SK-MEL-5 (cell line): ENCODE measurements around the gene GLI1. TPM values are rescaled to one million over a fixed set of nuclear protein-coding genes. Genes with fewer than 3 reads are reported as not detected.

Experiments used
- DNase-seq: peaks from one replicate; pipeline ENCODE4 v3.0.0-alpha.2; 2016; ENCODE audit warnings: low read depth, low spot score
- in situ Hi-C: cut with HindIII; loops from 2 replicates; pipeline ENCODE4 v1.10.0; 2016; ENCODE audit warnings: low sequenced_read_pairs, high pct_unique_total_duplicates, low pct_unique_long_range_greater_than_20kb
- total RNA-seq: library from RNA; depleted of rRNA; stranded (reverse); fragments of >200 nt; shearing (Covaris generic); gene quantifications from 2 replicates; pipeline ENCODE4 v1.2.3, GENCODE V29; 2014

Gene GLI1
- total RNA-seq, 1 experiment from 2014 or later, result 0.16 TPM

DNA sequence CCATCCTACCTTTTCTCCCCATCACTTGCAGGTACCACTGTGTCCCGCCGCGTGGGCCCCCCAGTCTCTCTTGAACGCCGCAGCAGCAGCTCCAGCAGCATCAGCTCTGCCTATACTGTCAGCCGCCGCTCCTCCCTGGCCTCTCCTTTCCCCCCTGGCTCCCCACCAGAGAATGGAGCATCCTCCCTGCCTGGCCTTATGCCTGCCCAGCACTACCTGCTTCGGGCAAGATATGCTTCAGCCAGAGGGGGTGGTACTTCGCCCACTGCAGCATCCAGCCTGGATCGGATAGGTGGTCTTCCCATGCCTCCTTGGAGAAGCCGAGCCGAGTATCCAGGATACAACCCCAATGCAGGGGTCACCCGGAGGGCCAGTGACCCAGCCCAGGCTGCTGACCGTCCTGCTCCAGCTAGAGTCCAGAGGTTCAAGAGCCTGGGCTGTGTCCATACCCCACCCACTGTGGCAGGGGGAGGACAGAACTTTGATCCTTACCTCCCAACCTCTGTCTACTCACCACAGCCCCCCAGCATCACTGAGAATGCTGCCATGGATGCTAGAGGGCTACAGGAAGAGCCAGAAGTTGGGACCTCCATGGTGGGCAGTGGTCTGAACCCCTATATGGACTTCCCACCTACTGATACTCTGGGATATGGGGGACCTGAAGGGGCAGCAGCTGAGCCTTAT is 10.8 kb downstream of the GLI1 start:
- in situ Hi-C loops, result no loop called here
- DNase-seq, result no peak

DNA sequence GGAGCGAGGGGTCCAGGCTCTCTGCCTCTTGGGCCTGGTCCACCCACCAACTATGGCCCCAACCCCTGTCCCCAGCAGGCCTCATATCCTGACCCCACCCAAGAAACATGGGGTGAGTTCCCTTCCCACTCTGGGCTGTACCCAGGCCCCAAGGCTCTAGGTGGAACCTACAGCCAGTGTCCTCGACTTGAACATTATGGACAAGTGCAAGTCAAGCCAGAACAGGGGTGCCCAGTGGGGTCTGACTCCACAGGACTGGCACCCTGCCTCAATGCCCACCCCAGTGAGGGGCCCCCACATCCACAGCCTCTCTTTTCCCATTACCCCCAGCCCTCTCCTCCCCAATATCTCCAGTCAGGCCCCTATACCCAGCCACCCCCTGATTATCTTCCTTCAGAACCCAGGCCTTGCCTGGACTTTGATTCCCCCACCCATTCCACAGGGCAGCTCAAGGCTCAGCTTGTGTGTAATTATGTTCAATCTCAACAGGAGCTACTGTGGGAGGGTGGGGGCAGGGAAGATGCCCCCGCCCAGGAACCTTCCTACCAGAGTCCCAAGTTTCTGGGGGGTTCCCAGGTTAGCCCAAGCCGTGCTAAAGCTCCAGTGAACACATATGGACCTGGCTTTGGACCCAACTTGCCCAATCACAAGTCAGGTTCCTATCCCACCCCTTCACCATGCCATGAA is 11.5 kb downstream of the GLI1 start:
- in situ Hi-C loops, result no loop called here
- DNase-seq, result no peak

DNA sequence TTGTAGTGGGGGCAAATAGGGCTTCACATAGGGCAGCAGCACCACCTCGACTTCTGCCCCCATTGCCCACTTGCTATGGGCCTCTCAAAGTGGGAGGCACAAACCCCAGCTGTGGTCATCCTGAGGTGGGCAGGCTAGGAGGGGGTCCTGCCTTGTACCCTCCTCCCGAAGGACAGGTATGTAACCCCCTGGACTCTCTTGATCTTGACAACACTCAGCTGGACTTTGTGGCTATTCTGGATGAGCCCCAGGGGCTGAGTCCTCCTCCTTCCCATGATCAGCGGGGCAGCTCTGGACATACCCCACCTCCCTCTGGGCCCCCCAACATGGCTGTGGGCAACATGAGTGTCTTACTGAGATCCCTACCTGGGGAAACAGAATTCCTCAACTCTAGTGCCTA is 12.1 kb downstream of the GLI1 start:
- DNase-seq, result no peak
- in situ Hi-C loops, result no loop called here

DNA sequence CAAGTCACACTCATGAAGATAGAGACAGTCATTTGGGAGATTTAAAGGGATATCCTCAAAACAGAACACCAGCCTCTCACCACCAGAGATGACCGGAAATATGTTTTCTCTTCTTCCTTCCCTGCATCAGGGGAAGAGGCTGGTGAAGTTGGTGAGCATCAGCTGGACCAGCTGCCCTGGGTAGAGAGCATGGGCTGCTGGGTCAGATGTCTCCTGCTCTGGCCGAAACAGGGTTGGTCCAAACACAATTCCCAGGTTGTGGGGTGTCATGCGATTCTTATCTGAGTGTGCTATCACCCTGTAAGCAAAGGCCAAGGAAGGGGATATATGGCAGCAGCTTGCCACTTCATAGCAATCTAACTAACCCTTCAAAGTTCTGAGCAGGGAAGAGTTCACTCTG is 12.8 kb downstream of the GLI1 start:
- in situ Hi-C loops, result no loop called here
- no peak for DNase-seq

DNA sequence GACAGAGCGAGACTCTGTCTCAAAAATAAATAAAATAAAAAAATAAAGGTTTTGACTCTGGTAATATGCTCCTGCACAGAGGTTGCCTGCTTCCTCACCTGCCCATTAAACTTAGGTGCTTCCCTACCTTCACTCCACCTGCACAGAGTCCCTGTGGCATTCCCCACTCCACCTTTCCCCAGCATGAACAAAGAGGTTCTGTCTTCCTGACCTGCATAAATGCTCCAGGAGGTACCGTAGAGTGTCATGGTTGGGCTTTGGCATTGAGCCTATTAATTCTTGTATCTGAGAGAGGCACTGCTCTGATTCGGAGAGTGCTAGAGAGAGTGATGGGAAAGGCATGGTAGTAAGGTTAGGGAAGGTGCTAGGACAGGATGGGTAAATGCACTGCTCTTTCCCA is 13.8 kb downstream of the GLI1 start:
- in situ Hi-C loops, result no loop called here
- DNase-seq, result no peak

DNA sequence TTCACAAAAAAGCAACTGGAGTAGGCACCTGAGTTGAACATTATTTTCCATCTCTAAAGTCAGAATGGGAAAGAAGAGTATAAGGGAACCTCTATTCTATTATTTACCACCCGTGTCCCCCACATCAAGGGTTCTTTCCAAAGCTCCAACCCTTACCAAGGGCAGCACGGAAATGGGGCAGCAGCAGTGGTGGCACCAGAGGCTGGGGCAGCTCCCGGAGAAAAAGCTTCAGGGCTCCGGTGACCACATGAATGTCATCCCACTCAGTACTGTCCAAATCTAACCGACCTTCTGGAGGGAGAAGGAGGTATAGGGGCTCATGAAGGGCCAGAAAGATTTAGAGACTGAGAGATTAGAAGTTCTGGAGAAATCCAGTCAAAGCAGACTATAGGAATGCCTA is 14.3 kb downstream of the GLI1 start:
- in situ Hi-C loops, result no loop called here

DNA sequence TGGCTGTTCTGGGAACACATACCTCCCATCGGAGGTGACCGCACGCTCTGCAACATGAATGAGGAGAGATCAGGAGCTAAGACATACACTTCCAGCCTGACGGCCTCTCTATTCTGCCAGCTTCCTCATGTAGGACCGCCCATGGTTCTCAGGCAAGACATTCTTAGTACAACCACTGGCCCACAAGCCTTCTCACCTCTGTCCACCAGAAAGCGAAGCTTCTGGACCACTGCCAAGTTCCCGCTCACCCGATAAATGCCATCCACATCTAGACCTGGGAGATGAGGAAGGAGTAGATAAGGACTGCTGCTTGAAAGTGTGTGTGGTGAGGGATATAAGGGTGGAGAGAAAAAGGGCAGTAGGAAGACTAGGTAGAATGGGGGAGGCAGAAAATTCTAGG is 14.8 kb downstream of the GLI1 start:
- DNase-seq, result no peak
- in situ Hi-C loops, result no loop called here

More for the DNA sequence above, 14.3 kb downstream of the GLI1 start:
- DNase-seq, result no peak

DNA sequence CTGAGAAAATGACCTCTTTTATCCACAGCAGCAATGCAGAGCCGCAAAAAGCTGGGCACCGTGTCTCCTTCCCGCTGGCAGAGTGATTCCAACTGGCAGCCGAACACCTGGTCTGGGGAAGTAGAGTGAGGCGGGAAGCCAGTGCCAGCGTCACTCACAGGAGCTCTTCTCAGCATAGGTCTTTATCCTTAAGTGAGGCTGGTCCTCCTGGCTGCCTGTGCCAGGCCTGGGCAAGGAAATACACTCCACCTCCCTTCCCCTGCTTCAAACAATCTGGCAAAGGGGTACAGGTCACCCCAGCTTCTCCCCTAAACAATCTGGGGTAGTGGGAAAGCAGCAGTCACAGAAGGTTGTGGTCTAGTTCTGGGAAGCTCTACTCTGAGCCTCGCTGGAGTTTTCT is 15.3 kb downstream of the GLI1 start:
- no peak for DNase-seq

DNA sequence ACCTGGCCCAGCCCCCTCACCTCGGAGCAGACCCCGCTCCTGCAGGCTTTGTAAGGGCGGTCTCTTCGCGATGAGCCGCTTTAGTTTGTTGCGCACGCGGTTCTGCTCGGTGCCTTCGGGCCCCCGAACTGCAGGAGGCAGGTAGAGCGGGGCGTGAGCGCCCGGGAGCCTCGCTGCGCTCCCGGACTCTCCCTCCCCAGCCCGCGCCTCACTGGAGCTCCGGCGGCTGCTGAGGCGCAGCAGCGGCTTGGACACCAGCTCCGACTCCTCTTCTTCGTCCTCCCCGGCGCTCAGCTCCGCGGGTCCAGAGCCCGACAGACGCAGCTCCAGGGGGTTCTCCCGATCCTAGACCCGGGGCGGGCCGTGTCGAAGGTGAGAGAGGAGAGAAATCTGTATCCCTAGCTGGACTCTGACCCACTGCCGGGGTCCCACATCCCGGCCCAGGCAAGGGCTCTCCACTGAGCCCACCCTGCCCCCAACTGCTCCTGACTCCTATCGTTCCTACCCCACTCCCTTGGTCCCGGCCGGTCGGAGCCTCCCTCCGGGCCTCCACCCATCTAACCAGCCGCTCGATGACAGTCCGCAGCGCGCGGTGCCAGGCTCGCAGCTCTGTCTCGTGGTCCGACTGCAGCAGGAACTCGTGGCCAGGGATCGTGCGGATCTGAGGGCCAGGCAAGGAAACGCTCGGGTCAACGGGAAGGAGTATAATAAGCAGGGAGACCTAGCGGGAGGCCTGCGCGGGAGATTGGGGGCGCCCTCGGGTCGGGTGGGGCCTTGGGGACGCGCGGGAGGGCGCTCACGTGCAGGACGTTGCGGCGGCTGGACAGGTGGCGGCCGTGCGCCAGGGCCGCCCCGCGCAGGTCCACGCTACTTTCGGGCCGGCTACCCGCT is 15.9 kb downstream of the GLI1 start:
- DNase-seq, result no peak
- in situ Hi-C loops, result no loop called here

More for the DNA sequence above, 15.3 kb downstream of the GLI1 start:
- in situ Hi-C loops, result no loop called here

DNA sequence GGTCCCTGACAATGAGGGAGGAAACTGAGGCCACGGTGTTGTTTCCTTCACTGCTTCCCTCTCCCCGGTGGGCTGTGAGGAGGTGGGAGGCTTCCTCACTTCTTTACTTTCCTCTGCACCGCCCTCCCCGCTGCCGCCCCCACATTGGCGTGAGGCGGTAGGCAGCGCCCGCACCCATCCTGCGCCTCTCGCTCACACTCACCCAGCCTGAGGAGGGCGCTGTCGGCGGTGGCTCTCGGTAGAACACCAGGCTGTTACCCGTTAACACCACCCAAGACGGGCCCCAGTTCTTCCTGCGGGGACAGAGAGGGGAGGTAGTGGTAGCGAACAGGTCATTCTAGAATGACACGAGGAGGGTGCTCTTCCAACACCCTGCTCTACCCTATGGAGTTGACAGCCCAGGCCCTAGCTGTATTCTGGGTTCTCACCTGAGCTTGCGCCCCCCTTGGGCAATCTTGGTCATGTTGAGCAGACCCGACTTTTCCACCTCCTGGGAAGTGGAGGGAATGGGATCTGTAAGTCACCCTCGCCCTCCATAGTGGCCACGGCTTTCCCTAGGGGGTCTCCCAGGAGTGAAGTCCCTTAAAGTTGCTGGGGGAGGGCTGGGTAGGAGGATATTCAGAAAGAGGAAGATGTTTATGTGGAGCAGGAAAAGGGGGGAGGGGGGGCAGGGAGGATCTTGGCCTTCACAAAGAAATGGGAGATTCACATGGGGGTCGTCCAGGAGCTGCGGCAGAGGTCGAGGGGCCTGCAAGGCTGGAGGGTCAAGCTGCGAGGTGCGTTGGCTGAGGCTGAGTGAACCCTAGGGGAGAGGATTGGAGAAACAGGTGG is 16.8 kb downstream of the GLI1 start:
- in situ Hi-C loops, result no loop called here
- DNase-seq, result no peak

DNA sequence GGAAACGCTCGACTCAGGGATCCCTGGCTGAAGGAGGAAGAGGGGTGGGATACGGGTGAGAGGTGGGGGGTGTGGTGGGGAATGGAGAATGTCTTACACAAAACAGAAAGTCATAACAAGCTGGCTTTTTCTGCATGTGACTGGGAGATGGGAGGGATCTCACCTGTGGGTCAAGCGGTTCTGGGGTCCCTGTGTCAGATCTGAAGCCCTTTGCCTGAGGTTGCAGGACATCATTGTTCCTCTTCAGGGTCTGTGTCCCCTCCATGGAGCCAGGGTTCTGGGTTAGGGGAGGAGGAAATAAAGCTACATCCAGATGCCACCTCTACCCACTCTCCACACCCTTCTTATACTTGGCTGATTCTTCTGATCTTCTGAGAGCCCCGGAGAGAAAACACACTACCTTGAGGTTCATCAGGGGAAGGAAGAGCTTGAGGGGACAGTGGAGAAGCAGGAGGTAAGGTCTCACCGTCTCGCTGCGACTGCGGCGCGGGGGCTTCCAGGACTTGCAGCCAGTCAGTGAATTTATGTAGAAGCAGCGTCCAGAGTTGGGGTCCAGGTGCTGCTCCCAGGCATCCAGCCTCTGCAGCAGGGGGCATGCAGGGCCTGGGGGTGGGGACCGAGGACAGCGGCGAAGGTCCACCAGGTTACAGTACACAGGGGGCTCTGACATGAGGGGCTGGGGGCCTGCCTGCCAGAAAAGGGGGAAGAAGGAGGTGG is 17.6 kb downstream of the GLI1 start:
- in situ Hi-C loops, result no loop called here
- no peak for DNase-seq

DNA sequence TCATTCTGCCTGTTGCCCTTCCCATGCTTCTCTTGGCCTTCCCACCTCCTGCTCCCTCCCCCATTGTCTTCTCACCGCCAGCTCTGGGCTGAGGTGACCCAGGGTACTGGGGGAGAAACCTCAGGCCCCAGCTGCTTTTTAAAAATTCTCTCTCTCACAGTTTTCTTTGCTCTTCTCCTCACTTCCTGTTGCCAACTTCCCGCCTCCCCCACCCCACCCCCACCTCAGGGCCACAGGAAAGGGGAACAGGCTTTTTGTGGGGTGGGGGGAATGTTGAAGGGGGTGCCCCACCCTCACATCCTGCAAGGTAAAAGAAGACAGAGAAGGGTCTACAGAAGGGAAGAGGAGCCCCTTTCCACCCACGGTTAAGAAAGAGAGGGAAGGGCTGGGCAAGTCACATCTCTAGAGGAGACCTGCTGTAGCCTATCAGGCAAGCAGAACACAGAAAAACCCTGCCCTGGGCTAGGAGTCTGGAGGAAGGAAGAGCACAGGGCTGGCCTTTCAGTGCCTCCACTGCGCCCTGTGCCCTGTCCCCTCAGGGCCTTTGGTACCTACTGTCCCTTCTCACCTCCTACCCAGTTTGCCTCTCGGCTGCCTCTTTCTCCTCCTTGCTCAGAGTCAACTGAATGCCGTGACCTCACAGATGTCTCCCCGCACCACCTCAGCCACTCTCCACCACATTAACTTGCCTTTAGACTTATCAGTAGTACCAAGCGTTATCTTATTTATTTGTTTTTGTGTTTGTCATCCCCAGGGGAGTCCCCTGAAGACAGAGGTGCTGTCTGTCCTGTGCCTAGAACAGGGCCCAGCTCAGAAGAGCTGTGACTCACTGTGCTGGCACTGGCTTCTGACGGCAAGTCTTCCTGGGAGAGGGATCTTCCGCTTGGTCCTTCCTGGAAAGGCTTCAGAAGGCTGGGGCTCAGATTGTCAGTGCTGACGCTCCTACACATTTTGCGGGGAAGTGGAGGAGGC is 18.4 kb downstream of the GLI1 start:
- DNase-seq, result no peak
- in situ Hi-C loops, result no loop called here

DNA sequence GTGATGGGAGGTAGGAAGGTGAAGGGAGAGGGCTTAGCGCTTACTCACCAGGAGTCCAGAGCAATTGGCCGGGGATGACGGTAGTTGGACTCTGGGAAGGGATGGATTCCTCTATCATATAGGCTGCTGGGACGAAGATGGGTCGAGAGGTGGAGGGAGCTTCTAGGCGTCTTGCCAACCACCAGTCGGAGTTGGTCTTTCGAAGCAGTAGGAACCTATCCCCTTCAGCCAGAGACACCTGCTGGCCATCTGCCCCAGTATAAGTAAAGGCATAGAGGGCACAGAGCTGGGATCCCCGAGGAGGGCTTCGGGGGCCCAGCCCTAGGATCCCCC is 19.4 kb downstream of the GLI1 start:
- in situ Hi-C loops, result no loop called here
- no peak for DNase-seq

DNA sequence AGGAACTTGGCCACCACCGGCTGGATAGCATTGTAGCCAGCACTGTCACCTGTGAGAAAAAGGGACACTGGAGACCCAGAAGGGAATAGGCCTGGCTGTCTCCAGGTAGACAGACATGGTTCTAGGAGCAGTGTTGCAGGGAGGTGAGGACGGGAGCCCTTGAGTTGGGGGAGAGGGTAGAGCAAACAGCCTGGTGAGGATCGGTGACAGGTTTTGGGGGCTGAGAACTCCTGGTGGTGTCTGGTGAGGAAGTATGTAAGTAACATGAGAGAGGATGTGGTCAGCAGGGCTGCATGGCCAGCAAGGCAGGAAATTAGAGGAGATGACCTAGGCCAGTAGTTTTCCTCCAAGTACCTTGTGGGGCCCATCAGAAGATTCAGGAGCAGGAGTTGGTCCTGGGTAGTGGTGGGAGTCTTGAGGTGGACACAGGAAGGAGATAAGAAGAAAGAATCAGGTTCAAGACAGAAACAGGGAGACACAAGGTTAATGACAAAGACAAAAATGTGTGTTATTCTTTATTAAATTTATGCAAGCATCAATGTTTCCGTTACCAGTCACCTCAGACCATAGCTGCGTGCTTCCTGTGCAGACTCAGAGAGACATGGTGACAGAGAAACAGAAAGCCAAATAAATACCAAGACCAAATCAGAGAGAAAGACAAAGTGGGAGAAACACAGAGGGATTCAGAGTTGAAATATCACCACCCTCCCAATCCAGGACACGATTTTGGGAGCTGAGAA is 20.0 kb downstream of the GLI1 start, which contains the start of gene ARHGAP9:
Gene ARHGAP9 (minus strand): TSS at position 491 of the 740 bp plus-strand sequence. CDS start 460 bp downstream, at position 31.
- in situ Hi-C loops, result no loop called here
- no peak for DNase-seq

DNA sequence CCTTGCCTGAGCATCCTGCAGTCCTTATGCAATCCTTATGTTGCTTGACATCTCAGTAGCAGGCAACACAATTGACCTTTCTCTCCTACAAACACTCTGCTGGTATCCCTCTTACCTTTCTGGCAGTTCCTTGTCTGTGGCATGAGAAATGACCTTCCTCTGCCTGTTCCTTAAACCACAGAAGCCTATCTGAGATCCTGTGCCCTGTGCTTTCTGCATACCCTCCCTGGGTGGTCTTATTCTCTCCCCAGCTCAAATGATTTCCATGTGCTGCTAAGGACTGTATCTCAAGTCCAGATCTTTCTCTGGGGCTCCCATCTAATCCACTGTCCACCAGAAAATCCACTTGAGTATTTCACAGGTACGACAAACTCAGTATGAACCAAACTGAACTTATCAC is 22.1 kb downstream of the GLI1 start:
- DNase-seq, result no peak
- in situ Hi-C loops, result no loop called here
